AG10803 (cell line): ENCODE measurements around the gene ZFHX3.
A peak's percentile ranks its signal among the peaks of the same experiment; 100 is the strongest.

ENCODE experiments used
- DNase-seq: peaks from one replicate; pipeline ENCODE4 v3.0.0; 2010; ENCODE audit warnings: low read depth
- H3K4me3 ChIP-seq: 2 replicates; pipeline ENCODE4 v1.5.1; 2011; ENCODE audit warnings: mild to moderate bottlenecking, low read length, control low read depth
- TF ChIP-seq, protein P1 (sequence below): conservative IDR thresholded peaks from 2 replicates; pipeline ENCODE4 v1.5.1; 2011; ENCODE audit warnings: mild to moderate bottlenecking, low read length, control low read depth, inconsistent platforms

The ZFHX3 gene

DNA sequence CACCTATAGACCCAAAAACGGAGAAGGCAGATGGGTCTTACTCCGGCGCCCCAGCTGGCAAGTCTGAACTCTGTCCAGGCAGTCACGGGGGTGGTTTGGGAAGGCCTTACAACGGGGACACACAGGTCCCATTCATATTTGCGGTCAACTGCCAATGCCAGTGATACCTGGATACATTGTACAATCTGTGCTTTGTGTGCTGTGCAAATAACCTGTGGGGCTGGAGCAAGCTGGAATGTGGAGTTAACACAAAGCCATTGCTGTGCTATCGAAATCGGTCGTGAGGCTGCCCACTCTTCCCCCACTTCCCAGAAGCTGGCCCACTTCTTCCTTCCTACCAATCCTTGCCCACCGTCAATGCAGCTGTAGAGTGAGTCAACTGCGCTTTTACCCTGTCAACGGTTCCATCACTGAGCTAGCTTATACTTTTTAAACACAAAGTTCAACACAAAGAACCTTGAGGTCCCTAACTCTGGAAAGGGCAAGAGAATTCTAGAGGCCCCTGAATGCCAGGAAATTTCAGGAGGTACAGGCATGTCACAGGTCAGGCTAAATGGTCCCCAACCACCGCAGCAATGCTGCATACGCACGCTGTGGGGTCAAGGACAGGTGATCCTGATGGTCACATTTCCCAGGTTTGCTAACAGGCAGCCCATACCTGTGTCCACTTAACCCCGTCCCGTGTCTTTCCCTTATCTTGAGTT, 122.8 kb downstream of the ZFHX3 start:
- TF ChIP-seq, protein P1, sequence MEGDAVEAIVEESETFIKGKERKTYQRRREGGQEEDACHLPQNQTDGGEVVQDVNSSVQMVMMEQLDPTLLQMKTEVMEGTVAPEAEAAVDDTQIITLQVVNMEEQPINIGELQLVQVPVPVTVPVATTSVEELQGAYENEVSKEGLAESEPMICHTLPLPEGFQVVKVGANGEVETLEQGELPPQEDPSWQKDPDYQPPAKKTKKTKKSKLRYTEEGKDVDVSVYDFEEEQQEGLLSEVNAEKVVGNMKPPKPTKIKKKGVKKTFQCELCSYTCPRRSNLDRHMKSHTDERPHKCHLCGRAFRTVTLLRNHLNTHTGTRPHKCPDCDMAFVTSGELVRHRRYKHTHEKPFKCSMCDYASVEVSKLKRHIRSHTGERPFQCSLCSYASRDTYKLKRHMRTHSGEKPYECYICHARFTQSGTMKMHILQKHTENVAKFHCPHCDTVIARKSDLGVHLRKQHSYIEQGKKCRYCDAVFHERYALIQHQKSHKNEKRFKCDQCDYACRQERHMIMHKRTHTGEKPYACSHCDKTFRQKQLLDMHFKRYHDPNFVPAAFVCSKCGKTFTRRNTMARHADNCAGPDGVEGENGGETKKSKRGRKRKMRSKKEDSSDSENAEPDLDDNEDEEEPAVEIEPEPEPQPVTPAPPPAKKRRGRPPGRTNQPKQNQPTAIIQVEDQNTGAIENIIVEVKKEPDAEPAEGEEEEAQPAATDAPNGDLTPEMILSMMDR = no peak
- no peak overlapping the region for H3K4me3 ChIP-seq
- DNase-seq = no peak

DNA sequence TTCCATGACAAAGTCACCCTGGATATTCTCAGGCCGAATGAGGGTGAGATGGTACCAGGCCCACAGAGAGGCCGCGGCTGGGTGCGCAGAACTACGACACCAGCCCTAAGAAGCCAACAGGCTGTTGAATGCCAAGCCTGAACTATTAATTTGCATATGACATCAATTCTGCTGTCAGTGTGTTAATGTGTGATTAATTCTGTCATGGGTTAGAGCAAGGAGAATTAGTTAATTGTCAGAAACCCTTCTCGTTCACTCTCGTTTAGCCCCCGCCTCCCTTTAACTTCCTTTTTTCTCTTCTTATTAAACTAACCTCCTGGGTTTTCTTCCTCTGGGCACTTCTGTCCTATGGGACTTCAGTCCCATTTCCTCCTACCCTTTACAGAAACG, 123.4 kb downstream of the ZFHX3 start:
- TF ChIP-seq, protein P1 = no peak
- H3K4me3 ChIP-seq = no peak overlapping the region
- DNase-seq = no peak

DNA sequence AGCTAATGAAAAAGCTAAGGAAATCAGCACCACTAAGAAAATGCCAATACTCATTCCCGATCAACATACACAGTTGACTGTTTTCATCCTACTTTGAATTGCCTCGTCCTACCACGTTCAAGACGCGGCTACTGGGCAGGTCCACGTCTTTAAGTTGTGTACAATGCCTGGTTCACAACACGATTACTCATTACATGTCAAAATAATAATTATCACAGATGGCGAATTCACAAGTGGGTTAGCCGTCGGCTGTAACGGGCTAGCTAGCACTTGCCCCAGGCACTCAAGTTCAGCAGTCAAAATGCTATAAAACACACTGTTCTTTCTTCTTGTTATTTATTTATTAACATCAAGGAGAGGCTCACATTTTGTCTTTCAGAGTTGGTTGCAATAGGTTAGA, 124.2 kb downstream of the ZFHX3 start:
- H3K4me3 ChIP-seq = no peak overlapping the region
- TF ChIP-seq, protein P1 = no peak
- DNase-seq = no peak

DNA sequence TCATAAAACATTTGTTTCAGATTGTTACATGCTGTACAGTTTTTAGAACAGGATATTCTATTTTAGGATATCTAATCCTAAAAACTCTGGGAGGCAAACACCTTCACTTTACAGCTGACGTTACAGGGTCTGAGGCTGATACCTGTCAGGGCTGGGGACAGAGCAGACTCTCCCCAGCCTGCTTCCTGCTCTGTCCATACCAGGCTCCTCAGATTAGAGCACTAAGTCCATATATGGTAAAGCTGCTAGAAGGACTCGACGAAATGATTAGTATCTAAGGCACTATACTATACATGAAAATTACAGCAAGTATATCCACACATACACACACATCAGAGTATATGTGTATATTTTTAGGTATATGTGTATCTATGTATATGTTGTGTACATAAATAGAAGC, 125.2 kb downstream of the ZFHX3 start:
- TF ChIP-seq, protein P1 = no peak
- DNase-seq = no peak
- no peak overlapping the region for H3K4me3 ChIP-seq

DNA sequence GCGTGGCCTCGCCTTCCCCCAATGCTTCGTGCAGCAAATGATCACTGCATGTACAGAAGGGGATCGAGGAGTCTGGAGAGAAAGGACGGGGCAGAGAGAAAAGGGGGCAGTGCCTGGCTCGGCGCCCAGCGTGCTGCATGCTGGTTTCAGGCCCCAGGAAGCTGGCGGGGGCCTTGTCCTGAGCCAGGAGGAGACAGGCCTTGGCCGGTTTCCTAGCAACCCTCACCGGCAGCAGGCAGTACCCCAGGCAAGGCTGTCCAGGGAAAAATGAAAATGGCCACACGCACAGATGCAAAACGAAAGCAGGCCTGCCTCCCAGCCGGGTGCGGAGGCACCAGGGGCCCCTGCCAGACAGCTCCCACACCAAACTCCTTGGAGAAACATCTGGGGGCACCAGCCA, 126.3 kb downstream of the ZFHX3 start:
- TF ChIP-seq, protein P1 = no peak
- DNase-seq = peak; percentile 20
- H3K4me3 ChIP-seq = peak overlapping the region; percentile 10; the same call in 1 of the 2 replicates

DNA sequence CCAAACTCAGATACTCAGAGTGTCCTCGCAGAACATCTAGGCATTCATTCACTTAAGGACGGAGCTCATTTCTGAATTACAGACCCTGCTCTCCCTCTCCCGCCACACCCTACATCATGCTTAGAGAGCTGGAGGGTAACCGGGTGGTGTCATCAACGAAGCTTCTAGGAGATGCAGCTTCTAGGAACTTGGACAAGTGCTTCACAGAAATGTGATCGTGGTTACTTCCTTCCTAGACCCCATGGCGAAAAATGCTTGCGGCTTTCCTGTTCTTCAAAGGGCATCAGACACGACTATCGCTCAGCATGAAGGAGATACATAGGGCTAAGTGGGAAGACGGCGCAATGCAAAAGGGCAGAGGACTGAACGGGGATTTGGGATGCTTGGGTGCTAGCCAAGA, 126.8 kb downstream of the ZFHX3 start:
- TF ChIP-seq, protein P1 = no peak
- no peak for DNase-seq
- H3K4me3 ChIP-seq = no peak overlapping the region

DNA sequence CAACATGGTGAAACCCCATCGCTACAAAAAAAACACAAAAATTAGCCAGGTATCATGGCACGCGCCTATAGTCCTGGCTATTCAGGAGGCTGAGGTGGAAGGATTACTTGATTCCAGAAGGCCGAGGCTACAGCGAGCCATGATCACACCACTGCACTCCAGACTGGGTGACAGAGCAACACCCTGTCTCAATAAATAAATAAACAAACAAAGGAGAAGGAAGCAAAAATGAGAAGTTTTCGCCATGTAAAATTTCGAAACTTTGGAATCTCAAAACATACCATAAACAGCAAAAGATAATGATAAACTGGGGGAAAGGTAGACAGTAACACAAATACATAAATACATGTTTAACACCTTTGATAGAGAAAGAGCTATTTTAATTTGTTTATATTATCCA, 130.9 kb downstream of the ZFHX3 start:
- no peak for DNase-seq
- no peak overlapping the region for H3K4me3 ChIP-seq
- TF ChIP-seq, protein P1 = no peak
